WTC11 (cell line): ENCODE measurements around the gene SLC48A1. TPM values are rescaled to one million over a fixed set of nuclear protein-coding genes. Genes with fewer than 3 reads are reported as not detected.

Experiments used
- ATAC-seq: fragments of 200-7000 bp; cut with Tn5 transposase; 2 replicates; pipeline ENCODE4 v1.10.0; 2021; ENCODE audit warnings: mild to moderate bottlenecking, moderate library complexity
- CTCF ChIA-PET: fragments of 300-600 bp; sonication (Branson Sonifier 250); formaldehyde crosslinking; loops from one replicate; lab custom pipeline; 2021; ENCODE audit warnings: antibody characterized with exemption; lab: Charles Lee
- POLR2A ChIA-PET: fragments of 350-600 bp; sonication (Branson Sonifier 250); formaldehyde crosslinking; loops from one replicate; lab custom pipeline; 2021; ENCODE audit warnings: antibody characterized with exemption; lab: Charles Lee
- DNase-seq: peaks from one replicate; pipeline ENCODE4 v3.0.0; 2021; ENCODE audit warnings: low spot score
- H3K27ac Mint-ChIP-seq: 2 replicates; pipeline ENCODE4 v1.8.0; 2021; ENCODE audit warnings: mixed read lengths
- H3K27me3 Mint-ChIP-seq: 2 replicates; pipeline ENCODE4 v1.8.0; 2021; ENCODE audit warnings: low read depth, mild to moderate bottlenecking, moderate library complexity, mixed read lengths
- H3K36me3 Mint-ChIP-seq: 2 replicates; pipeline ENCODE4 v1.8.0; 2021; ENCODE audit warnings: mixed read lengths
- H3K4me1 Mint-ChIP-seq: 2 replicates; pipeline ENCODE4 v1.8.0; 2022; ENCODE audit warnings: mixed read lengths
- H3K4me3 Mint-ChIP-seq: 2 replicates; pipeline ENCODE4 v1.8.0; 2021; ENCODE audit warnings: mild to moderate bottlenecking, moderate library complexity, mixed read lengths
- H3K9me3 Mint-ChIP-seq: 2 replicates; pipeline ENCODE4 v1.8.0; 2021; ENCODE audit warnings: mixed read lengths
- E2F1 ChIP-seq: sonication (generic); formaldehyde crosslinking; IDR thresholded peaks from 2 replicates; pipeline ENCODE4 v1.8.0; 2022; ENCODE audit warnings: mild to moderate bottlenecking, missing genetic modification reagents
- FOXJ3 ChIP-seq: sonication (generic); formaldehyde crosslinking; IDR thresholded peaks from 2 replicates; pipeline ENCODE4 v1.9.0; 2021; ENCODE audit warnings: missing genetic modification reagents, mild to moderate bottlenecking, borderline replicate concordance
- FOXK1 ChIP-seq: sonication (generic); formaldehyde crosslinking; IDR thresholded peaks from 2 replicates; pipeline ENCODE4 v1.8.0; 2022; ENCODE audit warnings: mild to moderate bottlenecking, moderate library complexity, missing genetic modification reagents
- MLX ChIP-seq: sonication (generic); formaldehyde crosslinking; IDR thresholded peaks from 2 replicates; pipeline ENCODE4 v1.8.1; 2023; ENCODE audit warnings: mild to moderate bottlenecking, missing genetic modification reagents, moderate library complexity
- MYBL2 ChIP-seq: sonication (generic); formaldehyde crosslinking; IDR thresholded peaks from 2 replicates; pipeline ENCODE4 v1.8.1; 2023; ENCODE audit warnings: mild to moderate bottlenecking, moderate library complexity, missing genetic modification reagents
- NFE2L1 ChIP-seq: sonication (generic); formaldehyde crosslinking; IDR thresholded peaks from 2 replicates; pipeline ENCODE4 v1.8.1; 2023; ENCODE audit warnings: missing genetic modification reagents
- OVOL2 ChIP-seq: fragments of 250-450 bp; sonication (Bioruptor Pico); IDR thresholded peaks from 2 replicates; pipeline ENCODE4 v1.9.0; 2021; ENCODE audit warnings: mild to moderate bottlenecking, borderline replicate concordance
- PRRX2 ChIP-seq: fragments of 250-450 bp; sonication (Bioruptor Pico); IDR thresholded peaks from 2 replicates; pipeline ENCODE4 v1.8.0; 2021; ENCODE audit warnings: mild to moderate bottlenecking
- TCF7 ChIP-seq: sonication (generic); formaldehyde crosslinking; IDR thresholded peaks from 2 replicates; pipeline ENCODE4 v1.8.0; 2022; ENCODE audit warnings: mild to moderate bottlenecking, low read depth, missing genetic modification reagents, moderate library complexity
- TEAD4 ChIP-seq: sonication (generic); formaldehyde crosslinking; IDR thresholded peaks from 2 replicates; pipeline ENCODE4 v1.8.0; 2022; ENCODE audit warnings: mild to moderate bottlenecking, missing genetic modification reagents
- ZNF121 ChIP-seq: sonication (generic); formaldehyde crosslinking; IDR thresholded peaks from 2 replicates; pipeline ENCODE4 v1.8.0; 2023; ENCODE audit warnings: missing genetic modification reagents
- ZNF232 ChIP-seq: sonication (generic); formaldehyde crosslinking; IDR thresholded peaks from 2 replicates; pipeline ENCODE4 v1.8.0; 2022; ENCODE audit warnings: mild to moderate bottlenecking, missing genetic modification reagents
- ZNF532 ChIP-seq: fragments of 250-450 bp; sonication (Bioruptor Pico); IDR thresholded peaks from 2 replicates; pipeline ENCODE4 v1.9.0; 2021; ENCODE audit warnings: mild to moderate bottlenecking, borderline replicate concordance
- ZNF671 ChIP-seq: fragments of 250-450 bp; sonication (Bioruptor Pico); IDR thresholded peaks from 2 replicates; pipeline ENCODE4 v1.8.0; 2021; ENCODE audit warnings: mild to moderate bottlenecking
- total RNA-seq: library from RNA; stranded (reverse); gene quantifications from 3 replicates; pipeline ENCODE4 v1.2.3, GENCODE V29; 2021
- TF ChIP-seq, protein P1 (sequence below): sonication (generic); formaldehyde crosslinking; conservative IDR thresholded peaks from 2 replicates; pipeline ENCODE4 v1.8.1; 2023; ENCODE audit warnings: mild to moderate bottlenecking, low read depth, missing genetic modification reagents, moderate library complexity
- TF ChIP-seq, protein P2 (sequence below): sonication (generic); formaldehyde crosslinking; IDR thresholded peaks from 2 replicates; pipeline ENCODE4 v1.8.1; 2023; ENCODE audit warnings: mild to moderate bottlenecking, missing genetic modification reagents, moderate library complexity
- TF ChIP-seq, protein P3 (sequence below): fragments of 250-450 bp; sonication (Bioruptor Pico); IDR thresholded peaks from 2 replicates; pipeline ENCODE4 v1.9.0; 2021; ENCODE audit warnings: mild to moderate bottlenecking
- TF ChIP-seq, protein P4 (sequence below): fragments of 250-450 bp; sonication (Bioruptor Pico); IDR thresholded peaks from 2 replicates; pipeline ENCODE4 v1.8.0; 2021; ENCODE audit warnings: mild to moderate bottlenecking
- TF ChIP-seq, protein P5 (sequence below): sonication (generic); formaldehyde crosslinking; IDR thresholded peaks from 2 replicates; pipeline ENCODE4 v1.8.0; 2022; ENCODE audit warnings: mild to moderate bottlenecking, missing genetic modification reagents
- TF ChIP-seq, protein P6 (sequence below): sonication (generic); formaldehyde crosslinking; IDR thresholded peaks from 2 replicates; pipeline ENCODE4 v1.8.1; 2022; ENCODE audit warnings: low read depth, mild to moderate bottlenecking, moderate library complexity, missing genetic modification reagents, borderline replicate concordance

The SLC48A1 gene
- total RNA-seq, 1 experiment from 2014 or later = 13.8 TPM

DNA sequence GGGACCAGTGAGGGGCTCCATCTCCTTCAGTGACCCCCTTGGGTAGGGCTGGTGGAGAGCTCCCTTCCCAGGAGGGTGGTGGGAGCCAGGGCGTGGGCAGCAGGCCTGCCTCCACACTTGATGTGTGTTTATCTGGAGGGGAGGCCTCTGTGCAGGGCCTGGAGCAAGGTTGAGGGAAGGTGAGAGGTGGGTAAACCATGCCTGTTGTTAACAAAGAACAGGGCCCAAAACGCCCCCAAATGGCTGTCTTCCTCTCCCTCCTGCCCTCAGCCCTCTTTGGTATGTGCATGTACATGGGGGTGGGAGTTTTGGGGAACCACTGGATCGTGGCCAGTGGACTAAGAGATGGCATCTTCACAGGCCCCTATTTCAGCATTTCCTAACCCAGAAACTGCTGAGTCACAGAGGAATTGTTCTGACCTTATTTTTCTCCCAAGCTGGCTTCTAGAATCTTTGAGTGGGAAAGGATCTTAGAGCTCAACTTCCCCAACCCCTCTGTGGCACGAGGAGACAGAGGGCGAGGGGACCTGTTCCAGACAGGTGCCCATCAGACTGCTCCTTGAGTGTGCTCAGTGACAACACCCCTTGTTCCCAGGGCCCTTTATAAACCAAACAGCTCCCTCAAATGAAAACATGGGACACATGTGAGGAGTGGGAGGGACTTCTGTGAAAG is 3.6 kb downstream of the SLC48A1 start (continued):
- TF ChIP-seq, protein P1, sequence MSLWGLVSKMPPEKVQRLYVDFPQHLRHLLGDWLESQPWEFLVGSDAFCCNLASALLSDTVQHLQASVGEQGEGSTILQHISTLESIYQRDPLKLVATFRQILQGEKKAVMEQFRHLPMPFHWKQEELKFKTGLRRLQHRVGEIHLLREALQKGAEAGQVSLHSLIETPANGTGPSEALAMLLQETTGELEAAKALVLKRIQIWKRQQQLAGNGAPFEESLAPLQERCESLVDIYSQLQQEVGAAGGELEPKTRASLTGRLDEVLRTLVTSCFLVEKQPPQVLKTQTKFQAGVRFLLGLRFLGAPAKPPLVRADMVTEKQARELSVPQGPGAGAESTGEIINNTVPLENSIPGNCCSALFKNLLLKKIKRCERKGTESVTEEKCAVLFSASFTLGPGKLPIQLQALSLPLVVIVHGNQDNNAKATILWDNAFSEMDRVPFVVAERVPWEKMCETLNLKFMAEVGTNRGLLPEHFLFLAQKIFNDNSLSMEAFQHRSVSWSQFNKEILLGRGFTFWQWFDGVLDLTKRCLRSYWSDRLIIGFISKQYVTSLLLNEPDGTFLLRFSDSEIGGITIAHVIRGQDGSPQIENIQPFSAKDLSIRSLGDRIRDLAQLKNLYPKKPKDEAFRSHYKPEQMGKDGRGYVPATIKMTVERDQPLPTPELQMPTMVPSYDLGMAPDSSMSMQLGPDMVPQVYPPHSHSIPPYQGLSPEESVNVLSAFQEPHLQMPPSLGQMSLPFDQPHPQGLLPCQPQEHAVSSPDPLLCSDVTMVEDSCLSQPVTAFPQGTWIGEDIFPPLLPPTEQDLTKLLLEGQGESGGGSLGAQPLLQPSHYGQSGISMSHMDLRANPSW = no peak
- TF ChIP-seq E2F1 (no peak), PRRX2 (no peak), TEAD4 (no peak), ZNF532 (CRISPR knock-in tag) (no peak), FOXJ3 (CRISPR knock-in tag) (no peak)
- TF ChIP-seq, protein P2, sequence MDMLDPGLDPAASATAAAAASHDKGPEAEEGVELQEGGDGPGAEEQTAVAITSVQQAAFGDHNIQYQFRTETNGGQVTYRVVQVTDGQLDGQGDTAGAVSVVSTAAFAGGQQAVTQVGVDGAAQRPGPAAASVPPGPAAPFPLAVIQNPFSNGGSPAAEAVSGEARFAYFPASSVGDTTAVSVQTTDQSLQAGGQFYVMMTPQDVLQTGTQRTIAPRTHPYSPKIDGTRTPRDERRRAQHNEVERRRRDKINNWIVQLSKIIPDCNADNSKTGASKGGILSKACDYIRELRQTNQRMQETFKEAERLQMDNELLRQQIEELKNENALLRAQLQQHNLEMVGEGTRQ (CRISPR knock-in tag) = no peak
- TF ChIP-seq, protein P3, sequence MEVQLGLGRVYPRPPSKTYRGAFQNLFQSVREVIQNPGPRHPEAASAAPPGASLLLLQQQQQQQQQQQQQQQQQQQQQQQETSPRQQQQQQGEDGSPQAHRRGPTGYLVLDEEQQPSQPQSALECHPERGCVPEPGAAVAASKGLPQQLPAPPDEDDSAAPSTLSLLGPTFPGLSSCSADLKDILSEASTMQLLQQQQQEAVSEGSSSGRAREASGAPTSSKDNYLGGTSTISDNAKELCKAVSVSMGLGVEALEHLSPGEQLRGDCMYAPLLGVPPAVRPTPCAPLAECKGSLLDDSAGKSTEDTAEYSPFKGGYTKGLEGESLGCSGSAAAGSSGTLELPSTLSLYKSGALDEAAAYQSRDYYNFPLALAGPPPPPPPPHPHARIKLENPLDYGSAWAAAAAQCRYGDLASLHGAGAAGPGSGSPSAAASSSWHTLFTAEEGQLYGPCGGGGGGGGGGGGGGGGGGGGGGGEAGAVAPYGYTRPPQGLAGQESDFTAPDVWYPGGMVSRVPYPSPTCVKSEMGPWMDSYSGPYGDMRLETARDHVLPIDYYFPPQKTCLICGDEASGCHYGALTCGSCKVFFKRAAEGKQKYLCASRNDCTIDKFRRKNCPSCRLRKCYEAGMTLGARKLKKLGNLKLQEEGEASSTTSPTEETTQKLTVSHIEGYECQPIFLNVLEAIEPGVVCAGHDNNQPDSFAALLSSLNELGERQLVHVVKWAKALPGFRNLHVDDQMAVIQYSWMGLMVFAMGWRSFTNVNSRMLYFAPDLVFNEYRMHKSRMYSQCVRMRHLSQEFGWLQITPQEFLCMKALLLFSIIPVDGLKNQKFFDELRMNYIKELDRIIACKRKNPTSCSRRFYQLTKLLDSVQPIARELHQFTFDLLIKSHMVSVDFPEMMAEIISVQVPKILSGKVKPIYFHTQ (CRISPR knock-in tag) = no peak
- TF ChIP-seq, protein P4, sequence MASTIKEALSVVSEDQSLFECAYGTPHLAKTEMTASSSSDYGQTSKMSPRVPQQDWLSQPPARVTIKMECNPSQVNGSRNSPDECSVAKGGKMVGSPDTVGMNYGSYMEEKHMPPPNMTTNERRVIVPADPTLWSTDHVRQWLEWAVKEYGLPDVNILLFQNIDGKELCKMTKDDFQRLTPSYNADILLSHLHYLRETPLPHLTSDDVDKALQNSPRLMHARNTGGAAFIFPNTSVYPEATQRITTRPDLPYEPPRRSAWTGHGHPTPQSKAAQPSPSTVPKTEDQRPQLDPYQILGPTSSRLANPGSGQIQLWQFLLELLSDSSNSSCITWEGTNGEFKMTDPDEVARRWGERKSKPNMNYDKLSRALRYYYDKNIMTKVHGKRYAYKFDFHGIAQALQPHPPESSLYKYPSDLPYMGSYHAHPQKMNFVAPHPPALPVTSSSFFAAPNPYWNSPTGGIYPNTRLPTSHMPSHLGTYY = no peak

- peaks cover 25% of the 10 kb centered on the region for H3K27me3 Mint-ChIP-seq
- no peak overlapping the region for H3K27ac Mint-ChIP-seq
- ATAC-seq (no peak), DNase-seq (no peak)
- CTCF ChIA-PET = interaction anchor here (3.6 to 19.3 kb wide), 6 partner anchors 10 to 61 kb away, joined by 27 to 735 read pairs (median 62); partner anchors contain the start of gene RAPGEF3
- H3K4me1 Mint-ChIP-seq = peaks cover 46% of the 10 kb centered on the region
- no peaks in the 10 kb centered on the region for H3K9me3 Mint-ChIP-seq
- no peak overlapping the region for H3K4me3 Mint-ChIP-seq
- POLR2A ChIA-PET = interaction anchor here (1.2 to 4.3 kb wide), 2 partner anchors 10 to 34 kb away, joined by 4 to 17 read pairs; no protein-coding TSS in a partner anchor
- H3K36me3 Mint-ChIP-seq = no peaks in the 10 kb centered on the region
- no peak for TF ChIP-seq TCF7 (CRISPR knock-in tag)
- TF ChIP-seq, protein P5, sequence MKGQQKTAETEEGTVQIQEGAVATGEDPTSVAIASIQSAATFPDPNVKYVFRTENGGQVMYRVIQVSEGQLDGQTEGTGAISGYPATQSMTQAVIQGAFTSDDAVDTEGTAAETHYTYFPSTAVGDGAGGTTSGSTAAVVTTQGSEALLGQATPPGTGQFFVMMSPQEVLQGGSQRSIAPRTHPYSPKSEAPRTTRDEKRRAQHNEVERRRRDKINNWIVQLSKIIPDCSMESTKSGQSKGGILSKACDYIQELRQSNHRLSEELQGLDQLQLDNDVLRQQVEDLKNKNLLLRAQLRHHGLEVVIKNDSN (CRISPR knock-in tag) = no peak
- TF ChIP-seq ZNF232 = no peak
- no peak for TF ChIP-seq MLX (CRISPR knock-in tag)
- no peak for TF ChIP-seq OVOL2 (CRISPR knock-in tag)
- no peak for TF ChIP-seq NFE2L1 (CRISPR knock-in tag)
- TF ChIP-seq, protein P6, sequence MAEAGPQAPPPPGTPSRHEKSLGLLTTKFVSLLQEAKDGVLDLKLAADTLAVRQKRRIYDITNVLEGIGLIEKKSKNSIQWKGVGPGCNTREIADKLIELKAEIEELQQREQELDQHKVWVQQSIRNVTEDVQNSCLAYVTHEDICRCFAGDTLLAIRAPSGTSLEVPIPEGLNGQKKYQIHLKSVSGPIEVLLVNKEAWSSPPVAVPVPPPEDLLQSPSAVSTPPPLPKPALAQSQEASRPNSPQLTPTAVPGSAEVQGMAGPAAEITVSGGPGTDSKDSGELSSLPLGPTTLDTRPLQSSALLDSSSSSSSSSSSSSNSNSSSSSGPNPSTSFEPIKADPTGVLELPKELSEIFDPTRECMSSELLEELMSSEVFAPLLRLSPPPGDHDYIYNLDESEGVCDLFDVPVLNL (CRISPR knock-in tag) = no peak
- TF ChIP-seq ZNF121 = no peak
- TF ChIP-seq ZNF671 (CRISPR knock-in tag) = no peak
- TF ChIP-seq FOXJ3 (CRISPR knock-in tag) = no peak
- no peak for TF ChIP-seq MYBL2 (CRISPR knock-in tag)
- no peak for TF ChIP-seq FOXK1 (CRISPR knock-in tag)
Measured at GRCh38 chr12:47777151-47777550, 4.1 kb downstream of the SLC48A1 start.
